Fibroblast of lung (primary cell): ENCODE results near the gene SLC23A3. TPM values are rescaled to one million over a fixed set of nuclear protein-coding genes. Genes with fewer than 3 reads are reported as not detected.
A peak's percentile ranks its signal among the peaks of the same experiment; 100 is the strongest.

Experiments used
- DNase-seq, 2 donors: peaks; one replicate each; pipeline versions ENCODE4 v3.0.0 to v3.0.0-alpha.2; 2010; ENCODE audit warnings: low read depth in 2 of 2
- H2AFZ ChIP-seq: 2 replicates; pipeline ENCODE4 v1.5.1; 2012; ENCODE audit warnings: low read length, control low read depth, inconsistent platforms
- H3K27ac ChIP-seq: 2 replicates; pipeline ENCODE4 v1.5.1; 2011; ENCODE audit warnings: low read length, control low read depth; ENCODE audit not compliant: insufficient read depth
- H3K27me3 ChIP-seq: 2 replicates; pipeline ENCODE4 v1.5.1; 2011; ENCODE audit warnings: mild to moderate bottlenecking, low read length; ENCODE audit not compliant: control insufficient read depth, insufficient read depth
- H3K36me3 ChIP-seq: 2 replicates; pipeline ENCODE4 v1.5.1; 2011; ENCODE audit warnings: low read length; ENCODE audit not compliant: control insufficient read depth, insufficient read depth
- H3K4me1 ChIP-seq: 2 replicates; pipeline ENCODE4 v1.5.1; 2011; ENCODE audit warnings: low read length; ENCODE audit not compliant: control insufficient read depth, insufficient read depth; ENCODE audit errors: extremely low read depth
- H3K4me2 ChIP-seq: 2 replicates; pipeline ENCODE4 v1.5.1; 2011; ENCODE audit warnings: low read length, control low read depth; ENCODE audit not compliant: insufficient read depth; ENCODE audit errors: extremely low read depth
- H3K4me3 ChIP-seq, 4 experiments: fragments of 200-600 bp in 1 of 4; sonication (generic) in 1 of 4; replicated peaks in 1 of 4; 2 replicates each; pipeline ENCODE4 v1.5.1; 2011 to 2016; ENCODE audit warnings: low read length in 4 of 4, low read depth in 3 of 4, mild to moderate bottlenecking in 3 of 4, control low read depth in 2 of 4, inconsistent platforms in 1 of 4, mixed read lengths in 1 of 4; ENCODE audit not compliant: insufficient read depth in 1 of 4; ENCODE audit errors: control extremely low read depth in 1 of 4
- H3K79me2 ChIP-seq: 2 replicates; pipeline ENCODE4 v1.5.1; 2012; ENCODE audit warnings: mild to moderate bottlenecking, low read length, inconsistent platforms; ENCODE audit not compliant: control insufficient read depth, insufficient read depth
- H3K9ac ChIP-seq: 2 replicates; pipeline ENCODE4 v1.5.1; 2011; ENCODE audit warnings: mild to moderate bottlenecking, low read length, control low read depth; ENCODE audit not compliant: insufficient read depth
- H3K9me3 ChIP-seq: 2 replicates; pipeline ENCODE4 v1.5.1; 2012; ENCODE audit warnings: low read depth, low read length; ENCODE audit not compliant: control insufficient read depth, insufficient read depth
- H4K20me1 ChIP-seq: 2 replicates; pipeline ENCODE4 v1.5.1; 2011; ENCODE audit warnings: low read length; ENCODE audit not compliant: control insufficient read depth, insufficient read depth; ENCODE audit errors: extremely low read depth
- CTCF ChIP-seq, 2 donors: IDR thresholded peaks in 1 of 2; conservative IDR thresholded peaks in 1 of 2; 1 replicate in 1 of 2; 2 replicates in 1 of 2; pipeline ENCODE4 v1.5.1; 2011 to 2012; ENCODE audit warnings: low read length in 2 of 2, control low read depth in 1 of 2, inconsistent platforms in 1 of 2, low read depth in 1 of 2, mild to moderate bottlenecking in 1 of 2
- EZH2 ChIP-seq: IDR thresholded peaks from 2 replicates; pipeline ENCODE4 v1.5.1; 2012; ENCODE audit warnings: low read length, control low read depth, mild to moderate bottlenecking; ENCODE audit errors: missing control alignments
- polyA plus RNA-seq, 2 donors: library from polyadenylated mRNA; depleted of rRNA in 1 of 2; stranded (reverse) in 1 of 2; unstranded in 1 of 2; fragments of >200 nt; gene quantifications; 2 replicates each; pipeline ENCODE4 v1.2.1, GENCODE V29; 2011 to 2012; ENCODE audit warnings: missing spikeins in 1 of 2
- total RNA-seq: library from RNA; depleted of rRNA; stranded (reverse); fragments of >200 nt; gene quantifications from 2 replicates; pipeline ENCODE4 v1.2.1, GENCODE V29; 2014

Gene SLC23A3
- total and polyA plus RNA-seq, 2 donors (not counting 1 experiment from before 2014, with no cell fraction given) = 0.52 to 2.5 TPM

GRCh38 chr2:219179601-219180465, 10.0 kb upstream of the SLC23A3 start:
- H3K4me1 ChIP-seq = peaks cover 9% of the 10 kb centered on the region
- peak overlapping the region in 2 of 4 experiments; percentile 91 to 93 for H3K4me3 ChIP-seq
- DNase-seq = no peak
- no peaks in the 10 kb centered on the region for H4K20me1 ChIP-seq
- H3K9me3 ChIP-seq = no peaks in the 10 kb centered on the region
- no peak overlapping the region for H3K27ac ChIP-seq
- TF ChIP-seq CTCF (conservative IDR thresholded peaks at IDR 0.05 in 1 of 2, IDR thresholded peaks at IDR 0.05 in 1 of 2; ENCODE audit: low read depth in 1 of 2, low read length in 2 of 2) (no peak), EZH2 (no peak)
- H2AFZ ChIP-seq = no peak overlapping the region
- peaks cover 21% of the 10 kb centered on the region for H3K79me2 ChIP-seq
- peaks cover 13% of the 10 kb centered on the region for H3K36me3 ChIP-seq
- peak overlapping the region; percentile 86 for H3K4me2 ChIP-seq
- H3K27me3 ChIP-seq = no peaks in the 10 kb centered on the region
- H3K9ac ChIP-seq = no peak overlapping the region

DNA sequence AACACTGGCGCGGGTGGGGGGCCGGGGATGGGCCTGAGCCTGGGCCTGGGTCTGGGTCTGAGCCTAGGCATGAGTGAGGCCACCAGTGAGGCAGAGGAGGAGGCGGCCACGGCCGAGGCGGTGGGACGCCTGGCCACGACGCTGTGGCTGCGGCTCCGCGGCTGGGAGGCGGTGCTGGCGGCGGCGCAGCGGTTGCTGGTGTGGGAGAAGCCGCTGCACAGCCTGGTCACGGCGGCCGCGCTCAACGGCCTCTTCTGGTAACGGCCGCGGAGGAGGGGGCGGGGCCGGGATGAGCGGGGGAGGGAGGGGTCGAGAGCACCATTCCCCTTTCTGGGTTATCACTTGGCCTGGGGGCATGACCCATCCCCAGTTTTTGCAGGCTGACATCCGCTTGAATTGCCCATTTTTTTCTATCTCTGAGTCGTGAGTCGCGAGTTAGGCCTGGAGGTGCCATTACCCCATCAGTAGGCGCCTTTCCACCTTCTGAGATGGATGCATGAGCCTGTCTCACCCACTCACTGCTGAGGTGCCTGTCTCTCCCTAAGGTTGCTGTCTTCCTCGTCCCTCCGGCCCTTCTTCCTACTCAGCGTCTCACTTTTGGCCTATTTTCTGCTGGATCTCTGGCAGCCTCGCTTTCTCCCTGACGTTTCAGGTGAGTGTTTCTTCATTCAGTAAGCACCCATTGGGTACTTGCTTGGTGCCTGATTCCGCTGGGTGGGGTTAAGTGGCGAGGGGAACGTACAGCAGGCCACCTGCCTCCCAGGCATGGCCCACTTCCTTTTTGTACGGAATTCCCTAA, 8.7 kb upstream of the SLC23A3 start:
- peak in 1 of 2 donors; percentile 28 for DNase-seq
- peak overlapping the region; percentile 17 for H3K27ac ChIP-seq
- peaks cover 23% of the 10 kb centered on the region for H3K79me2 ChIP-seq
- peak overlapping the region; percentile 86 for H3K4me2 ChIP-seq
- peak overlapping the region; percentile 91 for H3K9ac ChIP-seq
- H3K36me3 ChIP-seq = peaks cover 15% of the 10 kb centered on the region
- no peaks in the 10 kb centered on the region for H4K20me1 ChIP-seq
- H3K4me3 ChIP-seq = peak overlapping the region; percentile 61 to 93 (median 78)
- H2AFZ ChIP-seq = peak overlapping the region; percentile 69
- no peaks in the 10 kb centered on the region for H3K9me3 ChIP-seq
- peaks cover 9% of the 10 kb centered on the region for H3K4me1 ChIP-seq
- TF ChIP-seq EZH2 (no peak), CTCF (conservative IDR thresholded peaks at IDR 0.05 in 1 of 2, IDR thresholded peaks at IDR 0.05 in 1 of 2; ENCODE audit: low read depth in 1 of 2, low read length in 2 of 2) (no peak)
- H3K27me3 ChIP-seq = no peaks in the 10 kb centered on the region
